Panc1 (cell line): ENCODE results near the gene G6PC2. TPM values are rescaled to one million over a fixed set of nuclear protein-coding genes. Genes with fewer than 3 reads are reported as not detected.

Source experiments
- ATAC-seq: fragments of 200-7000 bp; cut with Tn5 transposase; 2 replicates; pipeline ENCODE4 v1.9.1; 2020; ENCODE audit warnings: mild to moderate bottlenecking, moderate library complexity
- BruUV-seq: library from RNA; stranded (reverse); fragments of 400-500 nt; replicated peaks from 2 replicates; lab custom pipeline; 2021; lab: Mats Ljungman, UMichigan
- CTCF ChIA-PET: fragments of 300-600 bp; sonication (Branson Sonifier 250); formaldehyde crosslinking; loops from one replicate; lab custom pipeline; 2022; ENCODE audit warnings: antibody characterized with exemption; lab: Charles Lee
- POLR2A ChIA-PET: fragments of 300-600 bp; sonication (Branson Sonifier 250); formaldehyde crosslinking; loops from one replicate; lab custom pipeline; 2022; ENCODE audit warnings: antibody characterized with exemption; lab: Charles Lee
- DNase-seq: peaks from one replicate; pipeline ENCODE4 v3.0.0-alpha.2; 2010; ENCODE audit warnings: low read depth, low spot score
- H3K27ac ChIP-seq: 2 replicates; pipeline ENCODE4 v1.5.1; 2011; ENCODE audit warnings: mild to moderate bottlenecking, low read length, inconsistent platforms
- H3K27me3 ChIP-seq: fragments of 200-500 bp; sonication (Bioruptor generic); 2 replicates; pipeline ENCODE4 v1.6.0; 2014; ENCODE audit warnings: low read length, inconsistent platforms; ENCODE audit not compliant: control insufficient read depth, insufficient read depth
- H3K36me3 ChIP-seq: fragments of 200-500 bp; sonication (Bioruptor generic); 2 replicates; pipeline ENCODE4 v1.5.1; 2014; ENCODE audit warnings: inconsistent platforms, mild to moderate bottlenecking, low read length, moderate library complexity; ENCODE audit not compliant: control insufficient read depth, insufficient read depth
- H3K4me1 ChIP-seq: 2 replicates; pipeline ENCODE4 v1.5.1; 2011; ENCODE audit warnings: inconsistent platforms, mild to moderate bottlenecking, low read length, moderate library complexity; ENCODE audit not compliant: control insufficient read depth, insufficient read depth
- H3K4me3 ChIP-seq, 2 experiments: 2 replicates each; pipeline ENCODE4 v1.5.1; 2011 to 2012; ENCODE audit warnings: low read depth in 2 of 2, low read length in 2 of 2, mild to moderate bottlenecking in 2 of 2, inconsistent platforms in 1 of 2, moderate library complexity in 1 of 2
- H3K9me3 ChIP-seq: fragments of 200-500 bp; sonication (Bioruptor generic); 2 replicates; pipeline ENCODE4 v1.5.1; 2014; ENCODE audit warnings: low read depth, mild to moderate bottlenecking, inconsistent platforms, low read length, moderate library complexity; ENCODE audit not compliant: control insufficient read depth, insufficient read depth
- CTCF ChIP-seq: fragments of 450-650 bp; IDR thresholded peaks from 2 replicates; pipeline ENCODE4 v1.5.1; 2017; ENCODE audit warnings: mild to moderate bottlenecking
- POLR2AphosphoS5 ChIP-seq: IDR thresholded peaks from 2 replicates; pipeline ENCODE4 v1.6.1; 2012; ENCODE audit warnings: mild to moderate bottlenecking, low read depth, low read length, moderate library complexity
- REST ChIP-seq, 2 experiments: IDR thresholded peaks; 2 replicates each; pipeline ENCODE4 v1.6.1; 2011 to 2012; ENCODE audit warnings: low read depth in 2 of 2, control low read depth in 1 of 2, low read length in 1 of 2, mild to moderate bottlenecking in 1 of 2, moderate library complexity in 1 of 2; ENCODE audit not compliant: insufficient read depth in 1 of 2
- SIN3A ChIP-seq: IDR thresholded peaks from 2 replicates; pipeline ENCODE4 v1.6.1; 2012; ENCODE audit warnings: low read depth, mild to moderate bottlenecking, low read length, moderate library complexity, borderline replicate concordance; ENCODE audit not compliant: insufficient read depth
- TCF7L2 ChIP-seq: IDR thresholded peaks from 2 replicates; pipeline ENCODE4 v1.6.1; 2011; ENCODE audit warnings: mild to moderate bottlenecking, low read depth, low read length, inconsistent platforms
- in situ Hi-C: cut with HindIII; loops from 2 replicates; pipeline ENCODE4 v1.10.0; 2016; ENCODE audit warnings: low sequenced_read_pairs, low pct_unique_long_range_greater_than_20kb
- intact Hi-C: fragments of 100-400 bp; cut with micrococcal nuclease; formaldehyde crosslinking; loops from one replicate; pipeline ENCODE4 v1.10.0; 2022; ENCODE audit not compliant: unreplicated experiment
- total RNA-seq: library from RNA; stranded (reverse); gene quantifications from one replicate; pipeline ENCODE4 v1.2.1, GENCODE V29; 2021; ENCODE audit not compliant: unreplicated experiment

The G6PC2 gene
- total RNA-seq, 1 experiment from 2014 or later = not detected

GRCh38 chr2:168892327-168892726 is 8.8 kb upstream of the G6PC2 start:
- in situ Hi-C loops = no loop called here
- H3K4me1 ChIP-seq = peaks cover 3% of the 10 kb centered on the region; the same call in 1 of the 2 replicates
- ChIA-PET POLR2A (no interaction called here), CTCF (no interaction called here)
- intact Hi-C loops = no loop called here
- ATAC-seq (no peak), DNase-seq (no peak)
- H3K9me3 ChIP-seq = no peaks in the 10 kb centered on the region
- H3K27me3 ChIP-seq = peaks cover 9% of the 10 kb centered on the region
- no peak overlapping the region for H3K27ac ChIP-seq
- TF ChIP-seq TCF7L2 (no peak), CTCF (no peak), REST (IDR thresholded peaks at IDR 0.05; ENCODE audit: insufficient read depth in 1 of 2, low read depth in 2 of 2, low read length in 1 of 2) (no peak), POLR2AphosphoS5 (no peak), SIN3A (no peak)
- H3K4me3 ChIP-seq = no peak overlapping the region
- no TSS peak for BruUV-seq
- H3K36me3 ChIP-seq = peaks cover 3% of the 10 kb centered on the region; the same call in 1 of the 2 replicates

GRCh38 chr2:168894101-168894500 is 7.0 kb upstream of the G6PC2 start:
- Histone ChIP-seq H3K27me3 (peaks cover 9% of the 10 kb centered on the region), H3K27ac (no peak overlapping the region), H3K9me3 (no peaks in the 10 kb centered on the region), H3K36me3 (peaks cover 3% of the 10 kb centered on the region; the same call in 1 of the 2 replicates), H3K4me1 (peaks cover 3% of the 10 kb centered on the region; the same call in 1 of the 2 replicates), H3K4me3 (no peak overlapping the region)
- ATAC-seq = no peak
- no peak for DNase-seq
- BruUV-seq = no TSS peak
- TF ChIP-seq SIN3A = no peak
- CTCF ChIA-PET = no interaction called here
- intact Hi-C loops = no loop called here
- POLR2A ChIA-PET = no interaction called here
- in situ Hi-C loops = no loop called here

- ATAC-seq = no peak
- BruUV-seq = no TSS peak
- CTCF ChIA-PET = no interaction called here
These were observed 6.4 kb upstream of the G6PC2 start for GRCh38 chr2:168894720-168895119.

More at GRCh38 chr2:168894720-168895119, 6.4 kb upstream of the G6PC2 start:
- Histone ChIP-seq H3K9me3 (no peaks in the 10 kb centered on the region), H3K27ac (no peak overlapping the region), H3K36me3 (peaks cover 2% of the 10 kb centered on the region; the same call in 1 of the 2 replicates), H3K4me1 (no peaks in the 10 kb centered on the region), H3K27me3 (peaks cover 9% of the 10 kb centered on the region), H3K4me3 (no peak overlapping the region)
- no peak for TF ChIP-seq REST (IDR thresholded peaks at IDR 0.05; ENCODE audit: insufficient read depth in 1 of 2, low read depth in 2 of 2, low read length in 1 of 2)
- TF ChIP-seq TCF7L2 = no peak
- no peak for TF ChIP-seq CTCF
- TF ChIP-seq SIN3A = no peak
- TF ChIP-seq POLR2AphosphoS5 = no peak
- in situ Hi-C loops = no loop called here
- POLR2A ChIA-PET = no interaction called here
- intact Hi-C loops = no loop called here
- no peak for DNase-seq
